CD4-positive, alpha-beta T cell treated with Interleukin-4 for 1 hour (primary cell): ENCODE results near the gene EXD1.
"Not testable (repeated sequence)": the region's sequence is repeated elsewhere in the genome, so short reads cannot be mapped to it uniquely, and the experiment has no call there.

ENCODE experiments used
- DNase-seq, 2 donors: peaks; one replicate each; pipeline ENCODE4 v3.0.0-alpha.2; 2020 to 2022

EXD1 gene

GRCh38 chr15:41230650-41231421, at the start of gene EXD1, which contains the start of gene CHP1:
EXD1 (minus strand) TSS chr15:41230757; CDS start chr15:41226575, 4,182 bp downstream.
CHP1 (plus strand) TSS chr15:41231268; CDS start chr15:41231383, 115 bp downstream.
- DNase-seq: peak; percentile 96 to 97

GRCh38 chr15:41279535-41280283, 49.2 kb upstream of the EXD1 start:
- no peak for DNase-seq

GRCh38 chr15:41278319-41278718, 47.8 kb upstream of the EXD1 start:
- no peak for DNase-seq

GRCh38 chr15:41276831-41277230, 46.3 kb upstream of the EXD1 start:
- no peak for DNase-seq

- DNase-seq: no peak
Observed at GRCh38 chr15:41269887-41270286, 39.3 kb upstream of the EXD1 start.

GRCh38 chr15:41263891-41264351, 33.4 kb upstream of the EXD1 start:
- no peak for DNase-seq

GRCh38 chr15:41262571-41262970, 32.0 kb upstream of the EXD1 start:
- no peak for DNase-seq

- not testable (repeated sequence) for DNase-seq
Observed at GRCh38 chr15:41260924-41261323, 30.4 kb upstream of the EXD1 start.

GRCh38 chr15:41259546-41260189, 29.1 kb upstream of the EXD1 start:
- no peak for DNase-seq

GRCh38 chr15:41258750-41259471, 28.4 kb upstream of the EXD1 start:
- no peak for DNase-seq

- no peak for DNase-seq
Observed at GRCh38 chr15:41256577-41257038, 26.1 kb upstream of the EXD1 start.

- DNase-seq: no peak
Observed at GRCh38 chr15:41256103-41256502, 25.5 kb upstream of the EXD1 start.

- no peak for DNase-seq
Observed at GRCh38 chr15:41254560-41254959, 24.0 kb upstream of the EXD1 start.

GRCh38 chr15:41251411-41251810, 20.9 kb upstream of the EXD1 start:
- no peak for DNase-seq

GRCh38 chr15:41250745-41251144, 20.2 kb upstream of the EXD1 start:
- DNase-seq: not testable (repeated sequence)

GRCh38 chr15:41241221-41241964, 10.8 kb upstream of the EXD1 start:
- DNase-seq: no peak

- no peak for DNase-seq
Observed at GRCh38 chr15:41238100-41238499, 7.5 kb upstream of the EXD1 start.

GRCh38 chr15:41235929-41236328, 5.4 kb upstream of the EXD1 start:
- DNase-seq: no peak

GRCh38 chr15:41235228-41235627, 4.7 kb upstream of the EXD1 start:
- not testable (repeated sequence) for DNase-seq

- DNase-seq: no peak
Observed at GRCh38 chr15:41233367-41233771, 2.8 kb upstream of the EXD1 start.

- DNase-seq: peak in 1 of 2 donors; percentile 13
Observed at GRCh38 chr15:41231422-41232226, 1.1 kb upstream of the EXD1 start.
